Activated effector memory CD4-positive, alpha-beta T cell treated with Interleukin-2 at 50 U/mL for 16 hours (primary cell): ENCODE data around the gene CSMD2.

Experiments used
- DNase-seq: peaks from one replicate; pipeline ENCODE4 v3.0.0-alpha.2; 2020

Gene CSMD2

DNA sequence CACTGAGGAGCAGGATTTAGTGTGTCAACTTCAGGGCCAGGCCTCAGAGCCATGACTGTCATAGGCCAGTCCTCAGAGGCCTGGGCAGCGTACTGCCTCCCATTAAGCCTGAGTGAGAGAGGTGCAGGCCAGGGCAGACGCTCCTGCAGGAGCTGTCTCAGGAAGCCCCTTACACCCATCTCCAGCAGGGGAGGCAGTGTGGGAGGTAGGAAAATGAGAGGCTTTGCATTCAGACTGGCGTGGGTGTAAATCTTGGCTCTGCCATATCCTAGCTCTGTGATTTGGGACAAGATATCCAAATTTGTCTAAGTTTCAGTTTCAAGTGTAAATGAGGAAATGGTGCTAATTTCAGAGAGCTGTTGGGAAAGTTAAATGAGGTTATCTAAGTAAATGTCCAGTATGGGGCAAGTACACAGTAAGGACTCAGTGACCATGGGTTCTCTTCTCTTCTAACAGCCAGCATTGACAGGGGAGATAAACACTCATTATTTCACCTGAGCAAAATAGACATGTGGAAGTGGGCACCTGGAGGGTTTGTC lies 508.5 kb downstream of the CSMD2 start:
- no peak for DNase-seq

- DNase-seq = no peak
These were observed 509.5 kb downstream of the CSMD2 start for GRCh38 chr1:33655496-33655895.

DNA sequence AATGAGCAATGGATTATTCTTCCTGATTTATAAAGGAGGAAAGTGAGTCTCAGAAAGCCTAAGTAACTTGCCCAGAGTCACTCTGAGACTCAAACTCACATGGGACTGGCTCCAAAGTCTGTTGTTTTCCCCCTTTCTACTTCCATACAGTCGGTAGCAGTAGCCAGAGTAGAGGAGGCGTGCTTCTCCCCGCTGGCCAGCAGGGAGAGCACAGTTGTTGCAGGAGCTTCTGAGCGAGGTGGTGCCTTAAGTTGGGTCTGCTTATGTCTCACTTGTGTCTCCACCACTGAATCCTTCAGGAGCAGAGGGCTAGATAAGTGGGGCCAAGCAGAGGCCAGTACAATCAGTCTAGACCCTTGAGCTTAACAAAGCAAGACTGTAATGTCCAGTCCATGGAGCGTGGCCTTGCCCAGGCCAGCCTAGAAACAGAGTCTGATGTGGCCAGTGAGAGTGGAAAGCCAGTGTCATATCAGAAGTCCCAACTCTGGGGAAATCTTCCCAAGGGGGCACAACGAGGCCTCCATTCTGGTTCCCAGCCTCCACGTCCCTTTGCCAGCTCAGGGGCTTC lies 510.7 kb downstream of the CSMD2 start:
- no peak for DNase-seq

- no peak for DNase-seq
These were observed 511.8 kb downstream of the CSMD2 start for GRCh38 chr1:33653226-33653625.

DNA sequence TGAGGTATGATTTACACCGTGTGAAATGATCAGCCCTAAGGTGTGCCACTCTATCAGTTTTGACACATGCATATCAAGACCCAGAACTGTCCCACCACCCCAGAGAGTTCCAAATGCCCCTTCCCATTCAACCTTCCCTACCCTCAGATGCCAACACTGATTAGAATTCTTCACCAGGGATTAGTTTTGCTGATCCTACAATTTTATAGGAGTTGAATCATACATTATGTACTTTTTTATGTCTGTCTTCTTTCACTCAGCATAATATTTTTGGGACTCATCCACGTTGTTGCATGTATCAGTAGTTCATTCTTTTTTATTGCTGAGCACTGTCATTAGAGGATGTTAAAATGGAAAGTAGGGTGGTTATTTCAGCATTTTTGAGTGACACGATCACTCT lies 514.3 kb downstream of the CSMD2 start:
- no peak for DNase-seq

DNA sequence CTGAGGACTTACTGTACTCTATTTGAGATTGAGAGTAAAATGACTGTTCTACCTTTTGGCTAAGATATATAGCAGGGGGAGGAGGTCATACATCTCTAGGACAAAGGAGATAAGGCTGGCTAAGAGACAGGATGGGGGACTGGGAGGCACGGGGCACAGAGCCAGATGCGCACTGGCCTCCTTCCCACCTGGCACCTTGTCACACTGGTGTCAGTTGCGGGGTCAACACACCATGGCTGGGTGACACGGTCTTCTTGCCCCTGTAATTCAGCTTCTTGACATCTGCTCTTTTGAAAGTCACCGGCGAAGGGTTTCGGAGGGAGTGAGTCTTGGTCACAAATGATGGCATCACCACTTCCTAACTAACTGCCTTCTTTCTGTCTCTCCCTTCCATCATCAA lies 515.3 kb downstream of the CSMD2 start:
- DNase-seq = no peak

DNA sequence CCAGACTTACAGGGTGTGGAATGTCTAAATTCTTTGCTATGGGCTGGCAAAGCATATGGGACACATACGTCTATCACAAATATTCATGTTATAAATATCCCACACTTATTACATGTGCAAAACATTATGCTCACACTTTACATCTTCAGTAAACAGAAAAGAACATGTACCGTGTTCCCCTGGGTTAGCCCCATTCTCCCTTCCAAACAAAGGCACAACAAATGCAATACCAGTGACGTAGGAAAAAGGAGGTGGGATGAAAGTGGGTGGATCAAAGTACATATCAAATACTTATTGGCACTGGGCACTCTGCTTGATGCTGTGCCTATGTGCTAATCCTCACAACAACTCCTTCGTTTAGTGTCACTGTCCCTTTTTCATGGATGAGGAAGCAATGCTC lies 521.8 kb downstream of the CSMD2 start:
- no peak for DNase-seq

DNA sequence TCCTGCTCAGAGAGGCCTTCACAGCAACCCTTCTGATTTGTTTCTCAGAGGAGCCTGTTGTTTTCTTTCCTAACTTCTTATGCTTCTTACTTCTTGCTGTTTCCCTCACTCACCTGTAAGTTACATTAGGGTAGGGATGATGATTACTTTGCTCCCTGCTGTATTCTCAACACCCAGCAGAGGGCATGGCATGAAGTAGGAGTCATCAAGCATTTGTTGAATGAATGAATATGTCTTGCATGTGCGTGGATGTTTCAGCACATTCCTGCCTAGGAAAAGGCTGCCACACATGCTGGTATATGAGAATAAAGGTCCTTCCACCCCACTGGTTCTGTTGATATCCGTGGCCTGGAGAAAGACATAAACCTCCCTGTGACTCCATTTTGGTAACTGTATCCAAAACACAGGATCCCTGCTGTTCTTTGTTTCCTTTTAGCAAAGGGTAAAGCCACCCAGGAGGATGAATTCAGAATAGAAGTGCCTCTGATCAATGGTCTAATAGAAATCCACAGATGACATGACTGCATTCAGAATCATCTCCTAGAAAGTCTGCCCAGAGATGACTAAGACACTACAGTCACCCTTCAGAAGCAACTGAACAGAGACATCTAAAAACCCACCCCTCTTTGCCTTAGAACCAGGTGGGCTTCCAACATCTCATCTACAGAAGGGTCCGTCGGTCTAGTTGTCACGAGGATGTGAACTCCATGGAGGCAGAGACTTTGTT lies 523.8 kb downstream of the CSMD2 start:
- no peak for DNase-seq

GRCh38 chr1:33640114-33640660 lies 524.8 kb downstream of the CSMD2 start:
- no peak for DNase-seq

DNA sequence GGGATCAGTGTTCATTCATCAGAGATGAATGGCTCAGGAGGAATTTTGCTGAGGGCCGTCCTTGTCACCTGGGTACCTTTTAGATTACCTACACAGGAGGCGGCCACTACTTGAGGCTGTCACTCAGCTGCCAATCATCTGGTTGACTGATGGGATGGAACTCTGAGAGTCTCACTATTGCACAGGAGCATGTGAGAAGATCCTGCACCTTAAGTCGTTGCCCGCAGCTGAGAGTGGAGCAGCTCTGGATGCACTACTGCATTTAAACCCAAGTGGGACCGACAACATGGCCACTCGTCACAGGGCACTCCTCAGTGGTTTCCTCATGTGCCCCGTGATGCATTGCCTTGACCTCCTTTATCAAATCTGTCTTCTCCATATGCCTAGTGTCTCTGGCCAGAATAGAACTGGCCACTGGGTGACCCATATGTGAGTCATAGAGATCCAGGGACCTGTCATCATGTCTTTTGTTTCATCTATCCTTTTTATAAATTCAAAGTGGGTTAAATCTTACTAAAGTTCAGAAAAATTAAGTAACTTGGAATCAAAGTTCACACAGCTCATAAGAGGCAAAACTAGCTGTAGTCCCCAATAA lies 527.1 kb downstream of the CSMD2 start:
- no peak for DNase-seq

GRCh38 chr1:33636209-33636608 lies 528.8 kb downstream of the CSMD2 start:
- no peak for DNase-seq

GRCh38 chr1:33635336-33636012 lies 529.6 kb downstream of the CSMD2 start:
- DNase-seq = no peak

DNA sequence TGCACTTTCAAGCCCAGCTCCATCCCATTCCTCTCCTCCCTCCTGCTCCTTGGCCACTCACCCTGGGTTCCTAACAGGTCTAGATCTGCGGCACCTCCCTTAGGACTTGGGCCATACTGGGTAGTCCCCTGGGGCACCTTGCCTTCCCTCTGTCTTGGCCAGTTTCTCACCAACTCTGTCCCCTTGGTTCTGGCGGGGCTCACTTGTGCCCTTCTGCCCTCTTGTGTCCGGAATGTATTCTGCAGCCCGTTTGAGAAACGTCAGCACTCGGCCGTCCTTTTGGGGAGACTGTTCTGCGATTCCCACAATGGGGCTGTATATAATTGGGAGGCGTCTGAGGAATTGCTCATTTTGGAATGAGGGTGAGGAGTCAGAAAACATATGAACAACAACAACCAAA lies 530.2 kb downstream of the CSMD2 start:
- no peak for DNase-seq

GRCh38 chr1:33634143-33634542 lies 530.9 kb downstream of the CSMD2 start:
- no peak for DNase-seq

DNA sequence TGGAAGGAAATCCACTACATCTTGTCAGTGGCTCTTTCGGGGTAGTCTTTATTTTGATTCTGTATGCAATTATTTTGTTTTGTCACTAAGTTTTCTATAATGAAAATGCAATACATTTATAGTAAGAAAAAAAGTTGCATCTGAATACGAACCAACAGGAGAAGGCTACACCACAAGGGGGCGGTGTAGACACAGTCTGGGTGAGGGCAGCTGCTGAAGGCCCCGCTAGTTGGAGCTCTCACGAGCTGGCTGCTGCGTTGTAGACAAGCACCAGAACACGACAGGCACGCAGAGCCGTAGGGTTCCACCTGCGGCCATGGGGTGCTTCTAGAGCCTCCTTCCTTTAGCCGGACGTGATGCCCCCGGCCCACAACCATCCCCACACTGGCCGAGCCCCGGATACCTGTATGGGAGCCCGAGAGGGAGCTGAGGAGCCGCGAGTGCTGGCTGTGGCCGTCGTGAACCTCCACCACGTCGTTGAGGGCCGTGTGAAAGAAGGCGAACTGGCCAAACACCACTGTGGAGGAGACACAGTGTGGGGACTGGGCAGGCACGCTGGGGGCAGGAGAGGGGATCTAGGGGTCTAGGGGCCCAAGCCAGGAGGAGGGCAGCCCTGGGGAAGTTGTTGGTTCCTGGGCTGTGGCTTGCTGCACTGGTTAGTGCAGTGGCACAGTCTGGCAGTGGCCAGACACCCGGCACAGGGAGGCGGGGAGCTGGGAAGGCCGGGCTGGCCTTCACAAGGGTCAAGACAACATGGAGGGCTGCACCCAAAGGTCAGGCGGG lies 531.8 kb downstream of the CSMD2 start:
- DNase-seq = peak; percentile 60

GRCh38 chr1:33630686-33631085 lies 534.3 kb downstream of the CSMD2 start:
- no peak for DNase-seq

DNA sequence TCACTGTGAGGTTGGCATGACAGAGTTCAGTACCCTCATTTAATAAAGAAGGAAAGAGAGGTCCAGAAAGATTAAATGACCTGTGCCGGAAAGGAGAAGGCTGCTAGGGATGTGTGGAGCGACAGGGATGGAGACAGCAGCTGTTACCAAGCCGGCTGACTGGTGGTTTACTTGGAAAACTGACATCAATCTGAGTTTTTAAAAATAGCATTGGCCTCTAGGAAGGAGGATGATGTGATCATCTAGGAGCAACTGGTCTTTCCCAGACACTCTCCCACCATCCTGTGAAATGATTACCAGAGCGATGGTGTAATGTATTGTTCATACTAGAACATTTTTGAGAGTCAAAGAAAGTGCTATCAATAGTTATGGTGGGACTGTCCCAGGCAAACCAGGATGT lies 538.2 kb downstream of the CSMD2 start:
- DNase-seq = no peak

DNA sequence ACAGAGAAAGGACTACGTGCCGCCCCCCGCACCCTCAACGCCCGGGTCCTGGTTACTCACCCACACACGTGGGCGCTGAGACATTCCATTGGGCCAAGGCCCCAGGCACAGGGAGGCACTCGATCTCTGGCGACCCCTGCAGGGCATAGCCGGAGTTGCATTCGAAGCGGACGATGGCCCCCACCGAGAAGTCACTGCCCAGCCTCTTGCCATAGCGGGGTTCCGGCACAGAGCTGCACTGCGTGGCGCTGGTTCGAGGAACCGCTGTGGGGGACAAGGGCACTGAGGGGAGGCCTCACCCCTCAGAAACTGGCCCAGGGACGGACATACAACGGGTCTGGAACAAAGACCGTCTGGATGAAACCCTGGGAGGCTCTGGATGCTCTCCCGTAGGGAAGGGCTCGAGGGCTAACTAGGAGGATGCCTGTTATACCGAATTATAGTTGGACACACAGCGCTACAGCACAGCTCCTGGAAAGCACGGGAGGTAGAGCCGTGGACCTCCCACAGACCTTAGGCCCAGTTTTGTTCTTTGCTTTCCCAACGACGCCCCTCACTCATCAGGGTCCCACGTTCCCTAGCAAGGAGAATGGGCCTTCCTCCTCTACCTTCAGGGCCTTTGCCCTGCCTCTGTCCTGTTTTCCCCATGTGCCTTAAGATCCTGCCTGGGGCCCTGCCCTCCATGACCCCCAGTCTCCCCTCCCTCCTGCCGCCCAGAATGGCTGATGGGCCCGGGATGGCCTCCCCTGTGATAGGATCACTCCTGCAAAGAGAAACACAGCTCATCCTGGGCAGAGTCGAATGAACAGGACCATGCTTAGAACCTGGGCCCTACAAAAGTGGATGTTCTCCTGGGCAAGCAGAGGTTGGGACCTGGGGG lies 539.8 kb downstream of the CSMD2 start:
- DNase-seq = no peak

DNA sequence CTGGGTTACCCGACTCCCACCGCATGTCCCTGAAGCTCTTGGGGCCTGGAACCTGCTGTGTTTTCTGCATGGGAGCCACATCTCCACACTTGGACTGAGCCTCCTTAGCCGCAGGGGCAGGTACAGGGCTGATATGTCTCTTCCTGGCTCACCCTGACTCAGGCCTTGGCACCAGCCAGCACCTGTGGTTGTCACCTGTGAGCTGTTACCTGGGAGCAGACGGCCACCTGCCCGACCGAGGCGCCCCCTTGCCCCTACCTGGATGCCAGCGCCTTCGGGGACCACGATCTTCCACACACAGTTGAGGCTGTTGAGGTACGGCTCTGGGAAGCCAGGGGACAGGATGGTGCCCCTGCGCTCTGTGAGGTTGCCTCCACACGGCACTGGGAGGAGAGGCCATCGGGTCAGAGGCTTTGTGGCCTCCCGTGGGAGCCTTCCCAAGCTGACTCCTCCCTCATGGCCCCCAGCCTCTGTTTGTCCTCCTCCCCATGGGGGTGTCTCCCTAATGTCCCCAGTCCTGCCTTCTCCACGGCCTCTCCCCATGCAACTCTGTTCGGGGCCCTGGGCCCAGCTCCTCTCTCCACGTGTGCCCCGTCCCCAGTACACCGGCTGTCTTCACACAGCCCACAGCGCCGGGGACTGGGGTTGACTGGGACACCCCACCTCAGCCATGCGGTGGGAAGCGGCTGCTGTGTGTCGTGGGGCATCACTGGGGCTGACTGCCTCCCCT lies 540.6 kb downstream of the CSMD2 start:
- DNase-seq = no peak

DNA sequence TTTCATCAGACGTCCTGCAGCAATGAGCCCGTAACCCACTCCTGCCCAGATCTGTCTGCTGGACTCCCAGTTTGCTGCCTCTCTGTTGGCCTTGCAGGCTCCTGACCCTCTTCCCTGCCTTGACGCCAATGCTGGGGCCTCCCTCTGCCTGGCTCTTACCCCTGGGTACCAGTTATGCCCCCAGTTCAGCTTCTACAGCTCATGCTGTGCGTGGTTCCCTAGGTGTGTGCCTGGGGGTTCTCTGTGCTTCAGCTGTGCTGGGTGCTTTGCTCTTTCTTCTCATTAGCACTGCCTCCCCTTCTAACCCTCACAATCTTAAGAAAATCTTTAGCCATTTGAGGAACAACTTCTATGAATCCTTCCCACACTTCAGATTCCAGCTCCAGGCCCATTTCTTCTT lies 541.2 kb downstream of the CSMD2 start:
- no peak for DNase-seq

- no peak for DNase-seq
These were observed 542.3 kb downstream of the CSMD2 start for GRCh38 chr1:33622757-33623156.
